Mucosa of gallbladder (tissue), 1 donor: ENCODE results near the gene TRPM3. TPM values are rescaled to one million over a fixed set of nuclear protein-coding genes. Genes with fewer than 3 reads are reported as not detected.

Experiments
- DNase-seq: peaks from one replicate; pipeline ENCODE4 v3.0.0-alpha.2; 2020; ENCODE audit warnings: low spot score
- total RNA-seq: library from RNA; stranded (reverse); gene quantifications from one replicate; pipeline ENCODE4 v1.2.1, GENCODE V29; 2021
- donor health status: DM: no; HTN: no; CAD: no.

The TRPM3 gene
- total RNA-seq, 1 donor from 2014 or later, result 9.2 TPM

GRCh38 chr9:70488098-70488792 is 633.2 kb downstream of the TRPM3 start:
- DNase-seq, result no peak

DNA sequence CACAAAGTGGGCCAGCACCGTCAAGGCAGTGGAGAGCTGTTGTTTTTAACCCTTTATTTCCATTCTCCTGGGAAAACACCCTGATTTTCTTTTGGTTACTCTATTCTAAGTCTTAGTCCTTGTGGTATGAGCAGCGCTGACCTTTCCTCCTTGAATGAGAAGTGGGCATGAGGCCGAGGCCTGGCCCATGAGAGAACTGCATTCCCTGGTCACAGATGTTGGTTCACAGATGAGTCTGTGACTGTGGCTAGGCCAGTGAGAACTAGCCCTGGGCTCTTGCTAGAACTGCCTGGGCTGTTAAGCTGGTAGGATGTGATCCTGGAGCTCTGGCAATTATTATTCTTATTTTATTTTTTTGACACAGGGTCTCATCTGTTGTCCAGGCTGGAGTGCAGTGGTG is 635.3 kb downstream of the TRPM3 start:
- DNase-seq, result no peak

DNA sequence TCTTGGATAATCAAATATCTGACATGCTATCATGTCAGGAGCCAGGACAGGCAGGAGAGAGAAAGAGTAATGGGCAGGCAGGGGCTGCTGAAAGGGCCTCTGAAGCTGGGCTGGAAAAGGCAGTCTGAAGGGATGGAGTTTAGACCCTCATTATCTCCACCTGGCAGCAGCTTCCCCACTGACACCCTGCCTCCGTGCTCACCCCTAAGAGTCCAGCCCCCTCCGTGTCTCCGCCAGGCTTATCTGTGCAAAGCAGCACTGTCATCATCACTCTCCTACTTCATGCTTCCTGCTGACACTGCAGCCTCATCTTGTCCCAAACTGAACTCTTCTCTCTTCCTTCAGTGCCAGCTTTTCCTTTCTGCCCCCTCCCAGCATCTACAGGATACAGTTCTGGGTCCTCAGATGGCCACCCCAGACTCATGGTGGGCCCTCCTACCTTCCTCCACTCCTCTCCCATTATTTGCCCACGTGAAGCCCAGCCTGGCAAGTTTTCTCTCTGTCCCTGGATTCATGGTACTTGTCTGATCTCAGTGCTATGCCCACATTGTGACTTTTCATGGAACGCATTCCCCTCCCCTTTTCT is 636.1 kb downstream of the TRPM3 start:
- DNase-seq, result no peak

- DNase-seq, result no peak
Measured at GRCh38 chr9:70484232-70485130, 636.9 kb downstream of the TRPM3 start.

DNA sequence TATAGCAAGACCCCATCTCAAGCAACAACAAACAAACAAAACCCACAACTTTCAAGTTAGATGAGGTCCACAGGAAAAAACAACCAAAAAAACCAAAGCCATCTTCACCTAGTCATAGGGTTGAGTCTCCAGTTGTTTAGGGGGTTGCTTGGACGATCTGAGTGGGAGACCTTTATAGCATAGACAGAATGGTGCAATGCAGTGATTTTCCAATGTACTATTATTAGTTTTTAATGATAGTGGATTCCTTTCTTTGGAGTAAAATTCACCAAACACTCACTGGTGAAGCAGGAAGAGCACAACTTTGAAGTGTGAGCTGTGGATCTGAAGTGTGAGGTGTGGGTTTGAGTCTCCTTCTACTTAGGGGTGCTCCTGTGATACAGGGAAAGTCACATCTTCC is 640.0 kb downstream of the TRPM3 start:
- no peak for DNase-seq

GRCh38 chr9:70480405-70480980 is 640.9 kb downstream of the TRPM3 start:
- DNase-seq, result peak; percentile 89

GRCh38 chr9:70479880-70480291 is 641.5 kb downstream of the TRPM3 start:
- no peak for DNase-seq
